NCI-H146 (cell line): ENCODE results near the gene GPHA2.
A peak's percentile ranks its signal among the peaks of the same experiment; 100 is the strongest.

Experiments
- DNase-seq: peaks from one replicate; lab custom pipeline; 2025; lab: John Stamatoyannopoulos, UW

Gene GPHA2

GRCh38 chr11:64910451-64911093 is 25.1 kb downstream of the GPHA2 start:
- DNase-seq: no peak

- no peak for DNase-seq
These were observed 25.9 kb downstream of the GPHA2 start for GRCh38 chr11:64909653-64910343.

DNA sequence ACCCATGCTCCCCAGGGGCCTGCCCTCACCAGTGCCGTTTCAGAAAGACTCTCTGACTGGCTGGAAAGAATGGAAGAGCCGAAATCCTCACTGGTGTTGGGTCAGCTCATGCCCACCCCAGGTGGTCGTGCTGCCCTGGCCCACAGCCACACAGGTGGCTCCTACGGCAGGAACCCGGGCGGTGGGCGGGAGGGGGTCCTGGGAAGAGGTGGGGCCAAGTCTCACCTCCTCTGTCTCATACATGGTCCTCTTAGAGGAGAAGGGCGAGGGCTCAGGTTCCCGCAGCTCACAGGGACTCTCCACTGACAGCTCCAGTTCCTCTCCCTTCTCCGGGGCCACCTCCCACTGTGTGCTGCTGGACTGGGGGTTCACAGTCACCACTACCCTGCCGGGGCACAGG is 26.9 kb downstream of the GPHA2 start:
- DNase-seq: no peak

GRCh38 chr11:64906314-64906635 is 29.4 kb downstream of the GPHA2 start:
- DNase-seq: no peak

DNA sequence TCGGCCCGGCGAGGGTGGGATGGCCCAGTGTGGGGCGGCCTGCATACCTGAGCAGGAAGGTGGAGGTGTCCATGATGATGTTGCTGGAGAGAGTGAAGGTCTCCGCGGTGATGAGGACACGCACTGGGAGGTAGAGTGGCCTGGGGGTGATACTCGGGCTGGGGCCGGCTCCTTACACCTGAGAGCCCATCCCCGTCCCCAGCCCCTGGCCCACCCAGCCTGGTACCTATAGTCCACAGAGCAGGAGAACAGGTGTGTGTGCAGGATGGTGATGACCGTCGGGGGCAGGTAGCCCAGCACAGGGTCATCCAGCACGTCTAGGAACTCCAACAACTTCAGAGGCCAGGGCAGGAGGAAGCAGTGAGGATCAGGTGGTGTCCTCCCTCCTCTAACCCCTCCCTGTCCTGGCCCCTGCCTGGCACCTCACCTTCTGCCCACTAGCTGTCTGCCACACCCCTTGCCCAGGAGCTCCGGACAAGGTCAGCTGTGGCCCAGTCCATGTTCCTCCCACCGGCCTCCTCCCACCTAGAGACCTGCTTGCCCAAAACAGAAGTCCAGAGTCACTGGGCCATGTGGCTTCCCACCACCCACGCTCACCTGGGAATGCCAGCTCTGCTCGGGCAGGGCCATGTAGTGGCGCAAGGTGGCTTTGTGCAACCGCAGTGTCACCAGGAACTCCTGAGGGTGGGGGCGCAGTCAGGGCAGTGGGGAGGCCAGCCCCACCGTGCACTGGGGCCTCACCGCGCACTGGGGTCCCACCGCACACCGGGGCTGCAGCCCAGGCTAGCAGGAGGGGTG is 30.0 kb downstream of the GPHA2 start:
- DNase-seq: no peak

- DNase-seq: no peak
These were observed 32.3 kb downstream of the GPHA2 start for GRCh38 chr11:64903291-64903833.

- DNase-seq: no peak
These were observed 33.4 kb downstream of the GPHA2 start for GRCh38 chr11:64902102-64902900.

- DNase-seq: no peak
These were observed 34.9 kb downstream of the GPHA2 start for GRCh38 chr11:64900774-64901173.

DNA sequence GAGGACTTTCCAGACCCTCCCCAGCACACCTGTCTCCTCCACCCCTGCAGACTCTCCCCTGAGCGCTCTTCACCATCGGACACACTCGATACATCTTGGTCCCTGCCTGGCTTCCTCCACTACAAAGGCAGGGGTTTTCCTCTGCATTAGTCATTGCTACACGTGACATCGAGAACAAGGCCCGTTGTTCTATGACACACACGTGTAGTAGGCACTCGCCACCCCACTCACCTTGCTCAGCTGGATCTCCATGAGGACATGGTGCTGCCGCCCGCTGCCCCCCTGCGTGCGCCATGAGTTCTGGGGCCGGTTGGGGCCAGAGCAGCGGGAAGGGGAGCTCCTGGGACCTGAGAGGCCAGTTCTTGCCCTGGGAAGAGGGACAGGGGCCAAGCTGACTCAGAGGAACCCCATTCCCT is 35.4 kb downstream of the GPHA2 start:
- DNase-seq: no peak

DNA sequence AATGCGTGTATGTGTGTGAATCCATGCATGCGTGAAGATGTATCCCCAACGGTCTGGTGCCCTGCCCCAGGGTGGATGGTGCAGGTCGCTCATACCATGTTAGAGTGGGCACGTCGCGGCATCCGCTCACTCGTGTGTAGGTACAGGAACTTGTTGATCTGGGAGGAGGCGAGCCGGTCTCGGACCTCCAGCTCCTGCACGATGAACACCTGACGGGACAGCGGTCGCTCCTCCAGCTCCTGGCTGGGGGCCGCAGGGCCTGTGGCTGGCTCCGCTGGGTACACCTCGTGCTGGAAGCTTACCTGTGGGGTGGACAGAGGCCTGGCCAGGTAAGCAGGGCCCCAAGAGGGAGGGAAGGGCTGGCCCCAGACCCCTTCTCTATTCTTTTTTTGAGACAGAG is 37.2 kb downstream of the GPHA2 start:
- no peak for DNase-seq

GRCh38 chr11:64898076-64898445 is 37.6 kb downstream of the GPHA2 start:
- DNase-seq: no peak

GRCh38 chr11:64897381-64898075 is 38.2 kb downstream of the GPHA2 start:
- DNase-seq: no peak

- no peak for DNase-seq
These were observed 39.2 kb downstream of the GPHA2 start for GRCh38 chr11:64896448-64897022.

- no peak for DNase-seq
These were observed 40.8 kb downstream of the GPHA2 start for GRCh38 chr11:64894812-64895452.

- DNase-seq: peak; percentile 74
These were observed 41.5 kb downstream of the GPHA2 start for GRCh38 chr11:64894070-64894811.

DNA sequence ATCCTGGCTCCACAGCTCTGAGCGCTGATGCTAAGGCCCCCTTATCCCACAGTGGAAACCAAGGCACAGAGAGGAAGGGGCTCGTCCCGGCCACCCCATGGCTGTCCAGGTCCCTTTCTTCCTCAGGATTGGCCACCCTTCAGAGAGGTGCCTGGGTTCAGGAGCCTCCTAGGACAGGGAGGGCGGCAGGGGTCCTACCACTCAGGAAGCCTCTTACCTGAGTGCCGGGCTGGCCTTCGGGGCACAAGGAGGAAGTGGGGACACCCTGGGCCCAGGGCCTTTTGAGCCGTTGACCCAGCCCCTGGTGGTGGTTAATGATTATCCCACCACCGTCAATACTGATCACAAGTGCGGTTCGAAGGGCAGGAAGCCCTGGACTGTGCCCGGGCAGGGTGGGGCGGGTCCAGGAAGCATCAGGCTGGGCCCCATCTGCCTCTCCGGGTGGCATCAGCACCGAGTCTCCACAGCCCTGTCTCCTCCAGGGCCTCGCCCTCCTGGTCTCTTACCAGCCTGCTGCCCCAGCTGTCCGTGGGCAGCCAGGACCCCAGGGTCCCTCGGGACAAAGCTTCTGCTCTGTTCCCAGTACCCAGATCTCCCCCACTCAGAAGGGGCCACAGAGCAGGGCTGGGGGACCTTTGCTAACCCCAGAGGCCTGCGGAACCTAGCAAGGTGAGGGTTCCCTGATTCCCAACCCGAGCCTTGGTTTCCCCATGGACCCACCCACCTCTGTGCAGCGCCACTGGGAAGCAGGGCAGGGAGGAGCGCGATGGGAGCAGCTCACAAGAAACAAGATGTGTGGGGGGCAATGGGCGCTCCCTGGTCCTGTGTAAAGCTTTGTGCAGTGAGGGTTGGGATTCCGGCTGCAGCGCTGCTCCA is 42.3 kb downstream of the GPHA2 start:
- no peak for DNase-seq

DNA sequence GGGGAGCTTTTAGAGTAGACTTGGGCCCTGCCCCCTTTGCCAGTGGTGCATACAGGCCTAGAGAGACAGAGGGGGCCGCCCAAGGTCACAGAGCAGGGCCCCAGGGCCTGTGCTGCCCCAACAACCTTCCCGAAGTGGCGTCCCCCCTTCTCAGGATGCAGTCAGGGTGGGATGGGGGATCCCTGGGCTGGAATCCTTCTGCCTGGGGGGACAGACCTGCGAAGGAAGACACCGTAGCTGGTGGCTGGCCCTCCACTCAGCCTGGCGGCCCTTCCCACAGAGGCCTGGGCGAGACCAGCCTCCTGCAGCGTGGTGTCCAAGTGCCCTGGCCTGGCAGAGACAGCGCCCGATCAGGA is 42.9 kb downstream of the GPHA2 start:
- no peak for DNase-seq

GRCh38 chr11:64892411-64892831 is 43.3 kb downstream of the GPHA2 start:
- DNase-seq: no peak

DNA sequence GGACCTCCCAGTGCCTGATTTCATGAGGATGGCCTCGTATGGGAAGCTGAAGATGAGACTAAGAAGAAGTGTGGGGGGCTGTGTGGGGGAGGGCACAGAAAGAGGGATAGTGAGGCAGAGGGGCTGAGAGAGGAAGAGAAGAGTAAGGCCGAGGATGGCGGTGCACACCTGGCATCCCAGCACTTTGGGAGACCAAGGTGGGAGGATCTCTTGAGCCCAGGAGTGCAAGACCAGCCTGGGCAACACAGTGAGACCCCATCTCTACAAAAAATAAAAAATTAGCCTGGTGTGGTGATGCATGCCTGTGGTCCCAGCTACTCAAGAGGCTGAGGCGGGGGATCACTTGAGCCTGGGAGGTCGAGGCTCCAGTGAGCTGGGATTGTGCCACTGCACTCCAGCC is 43.8 kb downstream of the GPHA2 start:
- no peak for DNase-seq
